Measurements from ENCODE around the gene PTPRR.

GRCh38 chr12:70795608-70796007 is 124.9 kb downstream of the PTPRR start:
- no peak for TF ChIP-seq ZNF565 (CRISPR knock-in tag; conservative IDR thresholded peaks at IDR 0.05; ENCODE audit: low read depth)
- TF ChIP-seq TOX (CRISPR knock-in tag; IDR thresholded peaks at IDR 0.05; ENCODE audit: borderline replicate concordance): no peak
- no peak for TF ChIP-seq RARB (CRISPR knock-in tag; IDR thresholded peaks at IDR 0.05)

Measured in SK-N-SH treated with all-trans-retinoic acid at 6 μM for 48 hours (cell line).